CD4-positive, alpha-beta T cell (primary cell): Measurements from ENCODE around the gene PITX1. TPM values are rescaled to one million over a fixed set of nuclear protein-coding genes. Genes with fewer than 3 reads are reported as not detected.
"Not testable (repeated sequence)": the region's sequence is repeated elsewhere in the genome, so short reads cannot be mapped to it uniquely, and the experiment has no call there.

Experiments
- ATAC-seq: fragments of 200-7000 bp; cut with Tn5 transposase; one replicate; pipeline ENCODE4 v1.10.0; 2022; ENCODE audit warnings: mild to moderate bottlenecking; ENCODE audit not compliant: poor library complexity
- CTCF ChIA-PET: fragments of 350-600 bp; sonication (Branson Sonifier 250); formaldehyde crosslinking; loops from one replicate; lab custom pipeline; 2021; ENCODE audit warnings: antibody characterized with exemption, inconsistent platforms; lab: Charles Lee
- POLR2A ChIA-PET: fragments of 350-600 bp; sonication (Branson Sonifier 250); formaldehyde crosslinking; loops from one replicate; lab custom pipeline; 2021; ENCODE audit warnings: antibody characterized with exemption, inconsistent platforms; lab: Charles Lee
- DNase-seq, 14 experiments: peaks; one replicate each; pipeline ENCODE4 v3.0.0-alpha.2; 2013 to 2020; ENCODE audit warnings: mixed read lengths in 2 of 14
- H3K27ac ChIP-seq, 2 donors: one replicate each; pipeline versions ENCODE4 v1.5.1 to v1.7.0; 2013; ENCODE audit warnings: low read length in 2 of 2, low read depth in 1 of 2, mild to moderate bottlenecking in 1 of 2
- H3K27me3 ChIP-seq, 2 experiments: 1 replicate in 1 of 2; 2 replicates in 1 of 2; pipeline versions ENCODE4 v1.6.1 to v1.7.0; 2013; ENCODE audit warnings: low read length in 2 of 2, control low read depth in 1 of 2, mild to moderate bottlenecking in 1 of 2, moderate library complexity in 1 of 2; ENCODE audit not compliant: insufficient read depth in 2 of 2, control insufficient read depth in 1 of 2
- H3K36me3 ChIP-seq: one replicate; pipeline ENCODE4 v1.6.1; 2013; ENCODE audit warnings: low read length, control low read depth; ENCODE audit not compliant: insufficient read depth
- H3K4me1 ChIP-seq: one replicate; pipeline ENCODE4 v1.6.1; 2013; ENCODE audit warnings: low read length, control low read depth; ENCODE audit not compliant: insufficient read depth
- H3K4me3 ChIP-seq: one replicate; pipeline ENCODE4 v1.5.1; 2013; ENCODE audit warnings: mild to moderate bottlenecking, low read length, moderate library complexity
- H3K9me3 ChIP-seq, 2 experiments: 1 replicate in 1 of 2; 2 replicates in 1 of 2; pipeline versions ENCODE4 v1.6.1 to v1.7.0; 2013; ENCODE audit warnings: low read length in 2 of 2, mild to moderate bottlenecking in 2 of 2, control low read depth in 1 of 2, moderate library complexity in 1 of 2; ENCODE audit not compliant: control insufficient read depth in 1 of 2, insufficient read depth in 1 of 2
- H3K27ac Mint-ChIP-seq: one replicate; pipeline ENCODE4 v1.8.0; 2020; ENCODE audit warnings: mixed read lengths
- H3K27me3 Mint-ChIP-seq: one replicate; pipeline ENCODE4 v1.8.0; 2021; ENCODE audit warnings: mixed read lengths
- H3K36me3 Mint-ChIP-seq: one replicate; pipeline ENCODE4 v1.8.0; 2021; ENCODE audit warnings: low read depth, mixed read lengths
- H3K4me1 Mint-ChIP-seq: one replicate; pipeline ENCODE4 v1.8.0; 2021; ENCODE audit warnings: low read depth, mixed read lengths
- H3K4me3 Mint-ChIP-seq: one replicate; pipeline ENCODE4 v1.8.0; 2020; ENCODE audit warnings: mild to moderate bottlenecking, mixed read lengths
- H3K9me3 Mint-ChIP-seq: one replicate; pipeline ENCODE4 v1.8.0; 2020; ENCODE audit warnings: mixed read lengths
- CTCF ChIP-seq: fragments of 200-600 bp; IDR thresholded peaks from one replicate; pipeline ENCODE4 v1.8.0; 2022; ENCODE audit warnings: antibody characterized with exemption, mild to moderate bottlenecking
- intact Hi-C, 2 experiments: fragments of 100-400 bp; cut with DNase I in 1 of 2; cut with micrococcal nuclease in 1 of 2; formaldehyde crosslinking; loops; one replicate each; pipeline versions ENCODE4 v1.15.1 to v1.9.0; 2023 to 2025; cut with DNase I, micrococcal nuclease
- total RNA-seq, 174 experiments: library from RNA in 2 of 174; stranded (reverse) in 2 of 174; gene quantifications; one replicate each; pipeline ENCODE4 v1.2.3 and lab custom pipeline; 2021 to 2026

PITX1 gene
- total RNA-seq, 2 experiments from 2014 or later: not detected

GRCh38 chr5:135007305-135007704 lies 26.7 kb downstream of the PITX1 start:
- DNase-seq (peak in 1 of 14 experiments; percentile 1), ATAC-seq (no peak)
- no peaks in the 10 kb centered on the region for H3K27me3 Mint-ChIP-seq
- ChIA-PET POLR2A (no interaction called here), CTCF (no interaction called here)
- H3K27ac Mint-ChIP-seq: no peak overlapping the region
- H3K4me1 Mint-ChIP-seq: no peaks in the 10 kb centered on the region
- H3K27ac ChIP-seq: no peak overlapping the region
- no peak overlapping the region for H3K4me3 ChIP-seq
- no peaks in the 10 kb centered on the region for H3K27me3 ChIP-seq
- no peak for TF ChIP-seq CTCF
- intact Hi-C loops: no loop called here
- H3K9me3 Mint-ChIP-seq: no peaks in the 10 kb centered on the region
- no peaks in the 10 kb centered on the region for H3K36me3 Mint-ChIP-seq
- peaks cover 0 to 6% of the 10 kb centered on the region in 2 experiments for H3K9me3 ChIP-seq
- no peaks in the 10 kb centered on the region for H3K36me3 ChIP-seq
- no peak overlapping the region for H3K4me3 Mint-ChIP-seq
- H3K4me1 ChIP-seq: no peaks in the 10 kb centered on the region

- Histone ChIP-seq H3K4me1 (no peaks in the 10 kb centered on the region), H3K9me3 (peaks cover 0 to 6% of the 10 kb centered on the region in 2 experiments), H3K27me3 (no peaks in the 10 kb centered on the region), H3K4me3 (no peak overlapping the region), H3K36me3 (no peaks in the 10 kb centered on the region), H3K27ac (no peak overlapping the region)
- ATAC-seq: no peak
- no peak for TF ChIP-seq CTCF
- intact Hi-C loops: no loop called here
- Mint-ChIP-seq H3K4me3 (no peak overlapping the region), H3K27ac (no peak overlapping the region), H3K9me3 (no peaks in the 10 kb centered on the region), H3K27me3 (no peaks in the 10 kb centered on the region), H3K36me3 (no peaks in the 10 kb centered on the region), H3K4me1 (no peaks in the 10 kb centered on the region)
- POLR2A ChIA-PET: no interaction called here
- DNase-seq: no peak
- CTCF ChIA-PET: no interaction called here
These were observed 29.0 kb downstream of the PITX1 start for GRCh38 chr5:135005076-135005475.

GRCh38 chr5:135004376-135004775 lies 29.7 kb downstream of the PITX1 start:
- Mint-ChIP-seq H3K27ac (no peak overlapping the region), H3K4me1 (no peaks in the 10 kb centered on the region), H3K36me3 (no peaks in the 10 kb centered on the region), H3K27me3 (no peaks in the 10 kb centered on the region), H3K9me3 (no peaks in the 10 kb centered on the region), H3K4me3 (no peak overlapping the region)
- H3K4me1 ChIP-seq: no peaks in the 10 kb centered on the region
- H3K27me3 ChIP-seq: no peaks in the 10 kb centered on the region
- no peak for ATAC-seq
- no peak for TF ChIP-seq CTCF
- no peak for DNase-seq
- H3K9me3 ChIP-seq: peaks cover 0 to 6% of the 10 kb centered on the region in 2 experiments
- ChIA-PET POLR2A (no interaction called here), CTCF (no interaction called here)
- H3K27ac ChIP-seq: no peak overlapping the region
- no peak overlapping the region for H3K4me3 ChIP-seq
- no peaks in the 10 kb centered on the region for H3K36me3 ChIP-seq
- intact Hi-C loops: no loop called here

- H3K4me3 Mint-ChIP-seq, H3K27ac ChIP-seq, H3K36me3 ChIP-seq, H3K27me3 Mint-ChIP-seq, DNase-seq, CTCF ChIA-PET, intact Hi-C loops, H3K27ac Mint-ChIP-seq, H3K36me3 Mint-ChIP-seq, H3K9me3 Mint-ChIP-seq, H3K4me1 Mint-ChIP-seq, H3K9me3 ChIP-seq, H3K27me3 ChIP-seq, H3K4me3 ChIP-seq, ATAC-seq, H3K4me1 ChIP-seq, POLR2A ChIA-PET: not testable (repeated sequence)
These were observed 36.0 kb downstream of the PITX1 start for GRCh38 chr5:134998068-134998467.
